GM21381 (cell line): Measurements from ENCODE around the gene FMC1.
A peak's percentile ranks its signal among the peaks of the same experiment; 100 is the strongest.
"Not testable (repeated sequence)": the region's sequence is repeated elsewhere in the genome, so short reads cannot be mapped to it uniquely, and the experiment has no call there.

ENCODE experiments used
- ATAC-seq: cut with Tn5 transposase; IDR thresholded peaks from one replicate; pipeline ENCODE4 v1.9.1; 2021; ENCODE audit warnings: mild to moderate bottlenecking, moderate library complexity; ENCODE audit not compliant: unreplicated experiment

FMC1 gene

DNA sequence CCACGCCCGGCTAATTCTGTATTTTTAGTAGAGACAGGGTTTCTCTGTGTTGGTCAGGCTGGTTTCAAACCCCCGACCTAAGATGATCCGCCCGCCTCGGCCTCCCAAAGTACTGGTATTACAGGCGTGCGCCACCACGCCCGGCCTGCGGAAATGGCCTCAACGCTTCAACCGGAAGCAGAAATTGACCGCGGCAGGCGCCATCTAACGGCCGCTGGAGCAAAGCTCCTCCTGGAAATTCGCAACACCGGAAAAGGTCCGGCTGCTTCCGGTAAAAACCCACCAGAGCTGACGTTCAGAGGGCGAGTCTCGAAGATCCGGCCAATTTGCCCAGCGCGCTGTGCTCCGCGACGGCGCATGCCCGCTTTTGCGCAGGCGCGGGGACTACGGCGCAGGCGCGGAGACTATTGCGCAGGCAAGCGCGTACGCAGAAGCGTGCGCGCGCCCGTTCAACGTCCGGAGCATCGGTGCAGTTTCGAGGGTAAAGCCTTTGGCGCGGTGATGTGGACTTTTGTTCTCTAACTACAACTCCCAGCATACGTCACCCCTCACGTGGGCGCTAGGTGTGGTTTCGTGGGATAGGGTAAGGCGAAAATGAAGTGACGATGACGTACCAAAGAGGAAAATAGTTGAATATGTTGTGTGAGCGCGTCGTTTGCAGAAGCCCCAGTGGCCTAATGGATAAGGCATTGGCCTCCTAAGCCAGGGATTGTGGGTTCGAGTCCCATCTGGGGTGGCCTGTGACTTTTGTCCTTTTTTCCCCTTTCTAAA, 915 bp upstream of the FMC1 start:
- peak; percentile 89 for ATAC-seq

- ATAC-seq: no peak
These were observed 404 bp upstream of the FMC1 start for GRCh38 chr7:139340808-139341057.

DNA sequence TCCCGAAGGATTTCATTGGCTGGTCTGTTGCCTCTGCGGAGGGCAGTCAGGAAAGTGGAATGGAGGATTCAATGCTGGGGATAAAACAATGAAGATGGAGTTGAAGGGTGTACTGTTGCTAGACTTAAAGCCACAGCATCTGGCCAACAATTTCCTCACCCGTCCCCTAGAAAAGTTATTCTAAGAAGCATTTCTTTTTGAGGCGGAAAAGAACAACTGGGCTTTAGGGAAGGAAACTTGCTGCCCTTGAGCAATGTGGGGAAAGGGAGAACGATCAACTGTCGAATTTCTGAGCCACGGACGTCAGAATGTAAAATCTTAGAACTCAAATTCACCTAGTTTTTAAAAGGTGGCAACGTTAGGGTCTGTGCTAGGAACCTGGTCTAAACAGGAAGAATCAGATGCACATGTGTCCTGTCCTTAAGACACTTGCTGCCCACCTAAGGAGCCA, 664 bp downstream of the FMC1 start:
- ATAC-seq: no peak

GRCh38 chr7:139345042-139345441, 3.9 kb downstream of the FMC1 start:
- no peak for ATAC-seq

DNA sequence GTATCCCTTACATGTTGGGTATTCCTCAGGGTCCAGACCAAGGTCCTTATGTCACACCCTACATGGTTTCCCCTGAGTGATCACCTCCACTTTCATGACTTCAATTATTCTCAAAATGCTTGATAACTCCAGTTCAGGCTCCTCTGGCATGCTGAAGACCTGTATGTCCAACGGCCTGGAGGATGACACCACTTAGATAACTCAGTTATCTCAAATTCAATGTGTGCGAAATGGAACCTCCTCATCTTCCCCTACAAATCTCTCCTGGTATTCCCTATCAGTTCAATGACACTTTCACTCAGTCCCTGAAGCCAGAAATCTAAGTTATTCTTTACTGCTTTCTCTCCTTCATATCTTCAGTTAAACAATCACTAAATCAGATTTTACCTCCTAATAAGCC, 9.9 kb downstream of the FMC1 start:
- ATAC-seq: no peak

GRCh38 chr7:139354729-139355128, 13.6 kb downstream of the FMC1 start:
- no peak for ATAC-seq

GRCh38 chr7:139355320-139355719, 14.2 kb downstream of the FMC1 start:
- ATAC-seq: no peak

GRCh38 chr7:139357729-139358506, 16.8 kb downstream of the FMC1 start:
- not testable (repeated sequence) for ATAC-seq

GRCh38 chr7:139358541-139359365, 17.6 kb downstream of the FMC1 start:
- ATAC-seq: peak; percentile 18

DNA sequence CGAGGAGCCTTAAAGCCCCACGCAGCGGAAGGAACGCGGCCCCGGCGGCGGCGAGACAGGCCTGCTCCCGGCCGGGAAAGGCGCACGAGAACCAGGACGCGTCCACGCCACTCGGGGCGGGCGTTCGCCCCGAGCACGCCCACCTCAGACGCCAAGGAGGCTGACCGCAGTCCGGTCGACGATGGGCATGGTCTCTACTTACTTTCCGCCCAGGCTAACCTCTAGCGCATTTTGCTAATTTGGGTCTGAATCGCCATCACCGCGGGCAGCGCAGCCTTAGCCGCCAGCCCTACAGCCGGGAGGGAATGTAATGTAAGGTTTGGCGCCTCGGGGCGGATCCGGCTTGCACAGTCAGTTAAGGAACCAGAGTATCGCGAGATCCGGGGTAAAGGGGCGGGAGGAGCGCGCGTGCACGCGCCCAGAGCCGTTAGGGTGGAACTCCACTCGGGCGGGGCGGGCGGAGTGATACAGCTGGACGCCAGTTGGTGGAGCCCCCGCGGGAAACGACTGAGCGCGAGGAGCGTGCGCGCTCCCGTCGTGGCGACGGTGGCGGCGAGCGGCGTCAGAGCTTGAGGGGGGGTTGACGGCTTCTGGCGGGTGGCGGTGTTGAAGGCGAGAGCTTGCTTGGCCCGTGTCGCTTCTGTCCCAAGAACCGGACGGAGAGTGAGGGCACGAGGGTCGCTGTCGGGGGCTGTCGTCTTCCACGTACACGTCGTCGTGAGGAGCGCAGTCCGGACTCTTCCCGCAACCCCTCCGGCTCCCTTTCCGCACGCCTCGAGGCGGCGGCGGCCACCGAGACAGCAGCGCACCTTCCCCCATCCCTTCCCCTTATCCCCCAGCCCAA, 18.5 kb downstream of the FMC1 start, which contains the start of gene LUC7L2:
Gene LUC7L2 (plus strand): TSS at position 529 of the 844 bp plus-strand sequence. CDS start 368 bp downstream, outside the sequence.
- peak; percentile 77 for ATAC-seq

GRCh38 chr7:139360210-139360947, 19.2 kb downstream of the FMC1 start:
- peak; percentile 60 for ATAC-seq

GRCh38 chr7:139360948-139361307, 19.8 kb downstream of the FMC1 start:
- ATAC-seq: no peak

DNA sequence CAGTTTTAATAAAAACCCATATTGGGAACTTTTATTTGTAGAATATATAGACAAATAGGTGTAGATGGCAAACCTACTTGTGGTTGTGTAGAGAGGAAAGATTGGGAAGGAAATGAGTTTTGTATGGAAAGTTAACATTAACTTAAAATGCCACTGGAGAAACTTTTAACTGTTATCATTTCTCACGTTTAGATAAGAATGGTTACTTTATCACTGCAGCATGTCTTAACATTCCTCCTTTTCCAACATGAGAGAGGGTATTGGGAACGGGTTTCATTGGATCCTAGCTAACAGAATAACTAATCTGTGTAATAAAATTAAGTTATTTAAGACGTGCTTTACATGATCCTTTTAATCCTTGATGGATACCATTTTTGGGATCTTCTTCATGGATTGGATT, 20.4 kb downstream of the FMC1 start:
- ATAC-seq: no peak

- ATAC-seq: no peak
These were observed 21.2 kb downstream of the FMC1 start for GRCh38 chr7:139362302-139362701.

DNA sequence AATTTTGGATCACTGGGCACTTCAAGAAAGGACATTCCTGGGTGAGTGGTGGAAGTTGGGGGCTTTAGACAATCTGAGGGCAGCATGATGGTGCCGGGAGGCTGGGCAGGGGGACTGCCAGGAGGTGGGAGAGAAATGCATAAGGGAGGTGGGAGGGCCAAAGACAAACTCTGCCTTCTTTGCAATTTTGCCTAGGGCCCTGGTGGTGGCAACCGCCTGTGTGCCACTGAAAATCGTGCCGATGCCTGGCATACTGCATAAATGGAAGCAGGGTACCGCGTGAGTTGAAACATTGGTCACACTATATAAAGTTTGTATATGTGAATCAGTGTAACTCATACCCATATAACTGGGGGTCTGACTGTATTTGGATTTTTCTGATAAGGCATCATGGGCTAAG, 21.8 kb downstream of the FMC1 start:
- no peak for ATAC-seq

DNA sequence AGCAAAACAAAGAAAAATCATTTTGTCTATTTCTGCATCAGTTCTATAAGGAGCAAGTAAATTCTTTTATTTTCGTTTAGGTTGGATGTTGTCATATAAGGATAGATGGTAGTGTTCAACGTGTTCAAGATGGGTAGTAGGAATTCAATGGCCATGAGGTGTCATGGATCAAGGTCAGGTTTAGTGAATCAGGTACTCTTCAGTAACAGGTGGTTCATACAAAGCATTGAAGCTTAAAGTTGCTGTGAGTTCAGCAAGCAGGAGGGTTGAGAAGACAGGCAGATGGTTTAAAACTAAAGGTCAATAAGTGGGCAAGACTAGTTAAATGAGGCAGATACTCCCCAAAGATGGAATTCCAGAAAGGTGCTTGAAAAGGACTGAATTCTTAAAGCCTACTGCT, 24.2 kb downstream of the FMC1 start:
- ATAC-seq: no peak

GRCh38 chr7:139366400-139366799, 25.3 kb downstream of the FMC1 start:
- ATAC-seq: no peak

GRCh38 chr7:139367438-139368155, 26.5 kb downstream of the FMC1 start:
- ATAC-seq: no peak

GRCh38 chr7:139370301-139370942, 29.3 kb downstream of the FMC1 start:
- ATAC-seq: no peak
